Thyroid gland (tissue), 4 donors: Measurements from ENCODE around the gene ALG2. TPM values are rescaled to one million over a fixed set of nuclear protein-coding genes. Genes with fewer than 3 reads are reported as not detected.

Experiments
- DNase-seq, 2 donors: peaks; one replicate each; pipeline ENCODE4 v3.0.0-alpha.2; 2019
- H3K27ac ChIP-seq, 3 donors: fragments of 200-600 bp; sonication (generic); 1 replicate in 2 of 3; 2 replicates in 1 of 3; pipeline ENCODE4 v1.5.1; 2016 to 2019; ENCODE audit warnings: mild to moderate bottlenecking in 1 of 3, moderate library complexity in 1 of 3
- H3K27me3 ChIP-seq: fragments of 200-600 bp; sonication (generic); one replicate; pipeline ENCODE4 v1.5.1; 2019
- H3K36me3 ChIP-seq, 2 donors: fragments of 200-600 bp; sonication (generic); one replicate each; pipeline ENCODE4 v1.5.1; 2016 to 2019
- H3K4me1 ChIP-seq, 2 donors: fragments of 200-600 bp; sonication (generic); one replicate each; pipeline ENCODE4 v1.5.1; 2017 to 2019
- H3K4me3 ChIP-seq, 3 donors: fragments of 200-600 bp; sonication (generic); replicated peaks in 1 of 3; 1 replicate in 2 of 3; 2 replicates in 1 of 3; pipeline ENCODE4 v1.5.1; 2016; ENCODE audit warnings: mild to moderate bottlenecking in 1 of 3
- H3K9me3 ChIP-seq: fragments of 200-600 bp; sonication (generic); one replicate; pipeline ENCODE4 v1.5.1; 2017
- CTCF ChIP-seq, 6 experiments: fragments of 200-600 bp in 3 of 6; fragments of 450-650 bp in 3 of 6; sonication (generic) in 3 of 6; IDR thresholded peaks; one replicate each; pipeline ENCODE4 v1.5.1; 2016 to 2019; ENCODE audit warnings: antibody characterized with exemption in 6 of 6, mild to moderate bottlenecking in 2 of 6, inconsistent platforms in 1 of 6, moderate library complexity in 1 of 6
- POLR2A ChIP-seq, 2 donors: fragments of 450-650 bp; IDR thresholded peaks; one replicate each; pipeline ENCODE4 v1.6.1; 2017; ENCODE audit warnings: antibody characterized with exemption in 2 of 2, mild to moderate bottlenecking in 2 of 2, moderate library complexity in 1 of 2
- WGBS, 2 donors: methylation state at CpG; one replicate each; pipeline ENCODE4 v1.1.5; 2017; 5-methylcytosine and 5-hydroxymethylcytosine counted together
- intact Hi-C: fragments of 100-400 bp; cut with DNase I; formaldehyde crosslinking; loops from one replicate; pipeline ENCODE4 v1.15.1; 2023
- total RNA-seq, 4 donors: library from RNA; depleted of rRNA; stranded (reverse); fragments of >200 nt; gene quantifications; one replicate each; pipeline ENCODE4 v1.2.3, GENCODE V29; 2016

ALG2 gene
- total RNA-seq, 4 donors from 2014 or later: 45.0 to 63.9 (median 58.2) TPM

DNA sequence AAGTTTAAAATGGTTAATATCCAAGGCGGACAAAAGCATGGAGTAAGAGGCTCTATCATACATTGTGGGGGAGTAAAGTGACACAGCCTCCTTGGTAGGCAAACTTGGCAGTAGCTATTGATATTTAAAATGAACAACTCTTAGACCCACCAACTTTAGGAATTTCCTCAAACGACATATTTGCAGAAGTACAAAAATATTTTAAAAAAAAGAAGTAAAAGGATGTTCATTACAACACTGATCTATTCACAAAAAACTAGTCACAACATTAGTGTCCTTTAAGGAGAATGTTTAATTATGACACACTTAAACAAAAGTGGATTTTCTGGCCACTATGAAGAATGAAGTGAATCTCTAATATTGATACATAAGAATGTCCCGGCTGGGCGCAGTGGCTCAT, 1.7 kb downstream of the ALG2 start:
- TF ChIP-seq CTCF (IDR thresholded peaks at IDR 0.05): no peak
- no peak for TF ChIP-seq POLR2A (IDR thresholded peaks at IDR 0.05)
- no peak overlapping the region for H3K27ac ChIP-seq
- no peaks in the 10 kb centered on the region for H3K27me3 ChIP-seq
- peaks cover 34 to 37% of the 10 kb centered on the region in 2 donors for H3K4me1 ChIP-seq
- no peaks in the 10 kb centered on the region for H3K9me3 ChIP-seq
- no peak for DNase-seq
- WGBS, 2 donors: 88 to 91% methylated on average over 4 of the region's 4 CpGs
- intact Hi-C loops: no loop called here
- H3K4me3 ChIP-seq: no peak overlapping the region
- peaks cover 0 to 7% of the 10 kb centered on the region in 2 donors for H3K36me3 ChIP-seq

GRCh38 chr9:99216073-99216472, 5.7 kb downstream of the ALG2 start:
- intact Hi-C loops: no loop called here
- Histone ChIP-seq H3K36me3 (peaks cover 0 to 7% of the 10 kb centered on the region in 2 donors), H3K27ac (no peak overlapping the region), H3K27me3 (no peaks in the 10 kb centered on the region), H3K4me1 (peaks cover 15 to 23% of the 10 kb centered on the region in 2 donors), H3K9me3 (no peaks in the 10 kb centered on the region), H3K4me3 (no peak overlapping the region)
- 100% methylated on average over 1 of the region's 1 CpG for WGBS, 2 donors
- DNase-seq: no peak
- TF ChIP-seq CTCF (IDR thresholded peaks at IDR 0.05) (no peak), POLR2A (IDR thresholded peaks at IDR 0.05) (no peak)

- no peak for DNase-seq
- H3K27ac ChIP-seq: no peak overlapping the region
- H3K27me3 ChIP-seq: no peaks in the 10 kb centered on the region
- H3K36me3 ChIP-seq: peaks cover 0 to 2% of the 10 kb centered on the region in 2 donors
- no peak overlapping the region for H3K4me3 ChIP-seq
- peaks cover 0 to 5% of the 10 kb centered on the region in 2 donors for H3K4me1 ChIP-seq
- no peaks in the 10 kb centered on the region for H3K9me3 ChIP-seq
- TF ChIP-seq CTCF (IDR thresholded peaks at IDR 0.05) (no peak), POLR2A (IDR thresholded peaks at IDR 0.05) (no peak)
- 47 to 65% methylated on average over 1 of the region's 1 CpG for WGBS, 2 donors
- intact Hi-C loops: no loop called here
Measured at GRCh38 chr9:99213197-99213596, 8.5 kb downstream of the ALG2 start.

GRCh38 chr9:99211746-99212145, 10.0 kb downstream of the ALG2 start:
- Histone ChIP-seq H3K27me3 (no peaks in the 10 kb centered on the region), H3K9me3 (no peaks in the 10 kb centered on the region), H3K4me3 (no peak overlapping the region), H3K4me1 (peaks cover 0 to 5% of the 10 kb centered on the region in 2 donors), H3K27ac (no peak overlapping the region), H3K36me3 (no peaks in the 10 kb centered on the region)
- WGBS, 2 donors: 100% methylated on average over 1 of the region's 1 CpG
- TF ChIP-seq CTCF (IDR thresholded peaks at IDR 0.05) (no peak), POLR2A (IDR thresholded peaks at IDR 0.05) (no peak)
- no peak for DNase-seq
- intact Hi-C loops: no loop called here

DNA sequence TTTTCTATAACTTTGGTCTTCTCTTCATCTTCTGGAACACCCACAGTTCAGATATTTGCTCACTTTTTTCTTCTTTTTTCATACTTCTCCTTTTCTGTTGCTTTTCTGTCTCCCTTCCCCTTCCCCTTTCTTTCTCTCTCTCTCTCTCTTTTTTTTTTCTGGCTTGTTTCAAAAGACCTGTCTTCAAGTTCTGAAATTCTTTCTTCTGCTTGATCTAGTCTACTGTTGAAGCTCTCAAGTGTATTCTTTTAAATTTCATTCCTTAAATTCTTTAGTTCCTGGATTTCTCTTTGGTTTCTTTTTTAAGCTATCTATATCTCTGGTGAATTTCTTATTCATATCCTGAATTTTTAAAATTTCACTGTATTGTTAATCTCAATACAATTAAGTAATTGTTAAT, 11.2 kb downstream of the ALG2 start:
- peaks cover 0 to 5% of the 10 kb centered on the region in 2 donors for H3K4me1 ChIP-seq
- intact Hi-C loops: no loop called here

More for the DNA sequence above, 11.2 kb downstream of the ALG2 start:
- Histone ChIP-seq H3K36me3 (no peaks in the 10 kb centered on the region), H3K4me3 (no peak overlapping the region), H3K27me3 (no peaks in the 10 kb centered on the region), H3K9me3 (no peaks in the 10 kb centered on the region), H3K27ac (no peak overlapping the region)
- no peak for DNase-seq
- TF ChIP-seq CTCF (IDR thresholded peaks at IDR 0.05): no peak
- no peak for TF ChIP-seq POLR2A (IDR thresholded peaks at IDR 0.05)
